Retina (tissue), 1 donor: ENCODE results near the gene CRELD1.

Experiments used
- DNase-seq: peaks from one replicate; pipeline ENCODE4 v3.0.0-alpha.2; 2016

Gene CRELD1

DNA sequence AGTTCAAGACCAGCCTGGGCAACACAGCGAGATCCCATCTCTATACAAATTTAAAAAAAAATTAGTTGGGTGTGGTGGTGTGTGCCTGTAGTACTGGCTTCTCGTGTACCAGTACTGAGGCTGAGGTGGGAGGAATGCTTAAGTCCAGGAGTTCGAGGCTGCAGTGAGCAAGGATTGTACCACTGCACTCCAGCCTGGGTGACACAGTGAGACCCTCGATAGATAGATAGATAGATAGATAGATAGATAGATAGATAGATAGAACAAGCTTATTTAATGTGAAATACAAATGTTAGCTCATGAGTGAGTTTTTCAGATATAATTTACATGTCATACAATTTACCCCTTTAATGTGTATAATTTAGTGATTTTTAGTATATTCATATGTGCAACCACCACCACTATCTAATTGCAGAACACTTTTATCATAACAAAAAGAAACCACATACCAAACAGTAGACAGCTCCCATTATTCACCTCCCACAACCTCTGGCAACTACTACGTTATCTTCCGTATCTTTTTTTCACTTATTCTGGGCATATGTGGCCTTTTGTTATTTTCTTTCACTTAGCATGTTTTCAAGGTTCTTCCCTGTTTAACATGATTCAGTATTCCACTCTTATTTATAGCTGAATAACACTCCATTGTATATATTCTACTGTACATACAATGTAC, 31.7 kb downstream of the CRELD1 start:
- DNase-seq: no peak

DNA sequence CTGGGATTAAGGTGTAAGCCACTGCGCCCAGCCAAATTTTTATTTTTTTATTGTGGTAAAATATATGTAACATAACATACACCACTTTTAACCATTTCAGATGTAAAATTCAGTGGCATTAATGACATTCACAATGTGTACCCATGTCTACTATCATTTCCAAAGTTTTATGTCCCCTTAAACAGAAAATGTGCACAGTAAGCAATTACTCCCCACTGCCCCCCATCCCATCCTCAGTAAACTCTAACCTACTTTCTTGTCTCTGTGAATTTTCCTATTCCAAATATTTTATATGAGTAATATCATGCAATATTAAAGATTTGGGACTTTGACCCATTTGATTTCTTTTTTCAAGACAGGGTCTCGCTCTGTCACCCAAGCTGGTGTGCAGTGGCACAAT, 33.2 kb downstream of the CRELD1 start:
- DNase-seq: no peak

DNA sequence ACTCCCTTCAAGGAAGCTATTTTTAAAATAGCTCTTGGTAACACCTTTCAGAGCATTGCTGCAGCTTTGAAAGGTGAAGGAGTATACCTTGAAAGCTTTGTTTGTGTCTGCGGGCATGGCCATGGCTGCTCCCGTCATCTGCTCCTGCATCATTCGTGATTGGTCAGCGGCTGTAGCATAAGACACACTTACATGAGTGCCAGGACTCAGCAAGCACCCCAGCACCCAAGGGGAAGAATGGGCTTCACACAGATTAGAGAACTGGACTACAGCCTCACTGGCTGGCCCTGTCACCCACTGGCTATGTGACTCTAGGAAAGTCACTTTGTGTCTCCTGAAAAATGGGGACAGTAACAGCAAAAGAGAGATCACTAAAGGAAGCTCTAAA, 36.0 kb downstream of the CRELD1 start:
- no peak for DNase-seq

GRCh38 chr3:9970020-9970652, 36.5 kb downstream of the CRELD1 start:
- no peak for DNase-seq

DNA sequence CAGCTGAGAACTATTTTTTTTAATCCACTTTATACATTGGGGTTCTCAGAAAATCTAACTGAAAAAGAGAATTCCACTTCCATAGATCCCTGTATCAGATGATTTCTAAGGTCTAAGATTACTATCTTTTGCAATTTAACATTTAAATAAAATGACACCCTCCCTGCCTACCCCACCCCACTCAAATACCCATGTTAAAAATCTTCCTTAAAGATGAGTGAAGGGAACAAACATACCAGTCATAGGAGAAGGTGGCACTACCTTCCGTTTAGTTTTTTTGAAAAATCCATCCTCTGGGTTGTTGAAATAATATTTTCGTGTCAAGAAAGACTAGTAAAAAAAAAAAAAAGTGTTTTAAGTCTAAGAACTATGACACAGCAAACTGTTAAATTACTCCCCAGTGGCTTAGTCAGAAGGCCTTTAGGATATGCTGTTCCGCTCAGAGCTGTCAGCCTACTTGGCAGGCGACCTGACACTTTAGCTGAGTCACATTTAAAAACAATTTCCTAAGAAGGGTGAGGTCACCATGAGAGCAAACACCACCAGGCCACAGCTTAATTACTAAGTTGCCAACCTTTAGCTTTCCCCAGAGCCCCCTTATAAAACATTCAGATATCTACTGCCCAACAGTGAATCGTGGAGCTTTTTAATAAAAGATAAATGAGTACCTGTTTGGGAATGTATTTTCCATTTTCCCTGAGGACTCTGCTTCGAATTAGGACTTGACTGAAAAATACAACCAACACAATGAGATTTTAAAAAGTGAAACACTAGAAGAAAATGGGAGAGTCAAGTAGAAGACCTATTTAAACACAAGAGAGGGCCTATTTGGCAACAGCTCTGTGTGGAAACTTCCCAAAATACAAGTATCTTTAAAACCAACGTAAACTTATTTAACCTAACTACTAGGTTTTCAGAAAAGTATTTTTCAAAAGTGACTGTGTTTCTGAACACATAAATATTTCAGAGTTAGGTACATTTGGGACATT, 43.4 kb downstream of the CRELD1 start:
- no peak for DNase-seq

- no peak for DNase-seq
These were observed 45.2 kb downstream of the CRELD1 start for GRCh38 chr3:9978710-9979305.

DNA sequence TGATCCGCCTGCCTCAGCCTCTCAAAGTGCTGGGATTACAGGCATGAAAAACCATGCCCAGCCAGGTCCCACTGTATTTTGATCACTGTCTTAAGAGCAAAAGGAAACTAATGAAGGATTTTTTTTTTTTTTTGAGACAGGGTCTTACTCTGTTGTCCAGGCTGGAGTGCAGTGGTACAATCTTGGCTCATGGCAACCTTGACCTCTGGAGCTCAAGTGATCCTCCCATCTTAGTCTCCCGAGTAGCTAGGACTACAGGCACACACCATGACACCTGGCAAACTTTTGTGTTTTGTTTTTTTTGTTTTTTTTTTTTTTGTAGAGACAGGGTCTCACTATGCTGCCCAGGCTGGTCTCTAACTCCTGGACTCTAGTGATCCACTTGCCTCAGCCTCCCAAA, 46.6 kb downstream of the CRELD1 start:
- no peak for DNase-seq

DNA sequence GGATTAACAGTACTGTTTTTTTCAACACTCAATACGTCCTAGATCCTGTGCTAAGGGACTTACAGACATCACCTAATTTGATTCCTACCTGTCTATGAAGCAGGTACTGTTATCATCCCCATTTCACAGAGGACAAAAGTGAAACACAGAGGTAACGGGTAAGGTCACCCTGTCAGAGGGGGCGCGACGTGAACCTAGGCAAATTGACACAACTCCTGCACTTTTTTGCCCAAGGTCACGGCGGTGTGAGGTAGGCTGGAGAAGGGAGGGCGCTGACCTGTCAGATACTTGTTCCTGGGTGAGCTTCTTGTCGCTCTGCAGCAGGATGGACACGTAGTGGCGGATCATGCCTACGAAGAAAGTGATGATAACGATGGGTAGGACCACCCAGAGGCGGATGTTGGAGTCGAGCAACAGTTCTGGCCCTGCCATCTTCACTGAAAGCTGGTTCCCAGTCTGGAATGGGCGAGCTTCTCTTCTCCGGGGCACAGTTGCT, 52.6 kb downstream of the CRELD1 start:
- no peak for DNase-seq

GRCh38 chr3:9994086-9994844, 60.6 kb downstream of the CRELD1 start:
- no peak for DNase-seq
